Liver (tissue), 9 donors: Measurements from ENCODE around the gene SMIM24. TPM values are rescaled to one million over a fixed set of nuclear protein-coding genes. Genes with fewer than 3 reads are reported as not detected.

ENCODE experiments used
- DNase-seq: peaks from one replicate; pipeline ENCODE4 v3.0.0-alpha.2; 2017; ENCODE audit warnings: low spot score
- H3K27ac ChIP-seq, 2 donors: one replicate each; pipeline ENCODE4 v1.7.0; 2013; ENCODE audit warnings: inconsistent platforms in 2 of 2, low read length in 2 of 2, control low read depth in 1 of 2, low read depth in 1 of 2, mild to moderate bottlenecking in 1 of 2
- H3K27me3 ChIP-seq, 4 donors: one replicate each; pipeline versions ENCODE4 v1.6.1 to v1.7.0; 2013; ENCODE audit warnings: low read length in 3 of 4, inconsistent platforms in 1 of 4, mild to moderate bottlenecking in 1 of 4, moderate library complexity in 1 of 4; ENCODE audit not compliant: control insufficient read depth in 4 of 4, insufficient read depth in 4 of 4
- H3K36me3 ChIP-seq, 4 donors: one replicate each; pipeline versions ENCODE4 v1.6.1 to v1.7.0; 2013; ENCODE audit warnings: low read length in 3 of 4, mild to moderate bottlenecking in 3 of 4, low read depth in 1 of 4, moderate library complexity in 1 of 4; ENCODE audit not compliant: control insufficient read depth in 4 of 4, insufficient read depth in 3 of 4
- H3K4me1 ChIP-seq, 4 donors: one replicate each; pipeline versions ENCODE4 v1.6.1 to v1.7.0; 2013; ENCODE audit warnings: low read length in 3 of 4, mild to moderate bottlenecking in 3 of 4, moderate library complexity in 1 of 4; ENCODE audit not compliant: control insufficient read depth in 4 of 4, insufficient read depth in 4 of 4
- H3K4me3 ChIP-seq, 3 donors: one replicate each; pipeline versions ENCODE4 v1.6.1 to v1.7.0; 2013; ENCODE audit warnings: low read length in 3 of 3, control low read depth in 1 of 3, low read depth in 1 of 3, mild to moderate bottlenecking in 1 of 3
- H3K9ac ChIP-seq, 2 donors: one replicate each; pipeline ENCODE4 v1.7.0; 2013; ENCODE audit warnings: low read length in 2 of 2, mild to moderate bottlenecking in 2 of 2, moderate library complexity in 2 of 2, control low read depth in 1 of 2, low read depth in 1 of 2
- H3K9me3 ChIP-seq, 4 donors: one replicate each; pipeline versions ENCODE4 v1.6.1 to v1.7.0; 2013; ENCODE audit warnings: low read length in 3 of 4; ENCODE audit not compliant: control insufficient read depth in 4 of 4
- FOXA1 ChIP-seq: IDR thresholded peaks from 2 replicates; pipeline ENCODE4 v1.6.1; 2016; ENCODE audit warnings: antibody characterized with exemption
- FOXA2 ChIP-seq: IDR thresholded peaks from 2 replicates; pipeline ENCODE4 v1.6.1; 2016; ENCODE audit warnings: antibody characterized with exemption
- JUND ChIP-seq, 2 donors: IDR thresholded peaks; 2 replicates each; pipeline ENCODE4 v1.6.1; 2016; ENCODE audit warnings: antibody characterized with exemption in 2 of 2
- RAD21 ChIP-seq, 2 donors: IDR thresholded peaks; 2 replicates each; pipeline ENCODE4 v1.6.1; 2016; ENCODE audit warnings: antibody characterized with exemption in 2 of 2, mild to moderate bottlenecking in 2 of 2
- RXRA ChIP-seq, 2 donors: IDR thresholded peaks; 2 replicates each; pipeline ENCODE4 v1.6.1; 2017 to 2018; ENCODE audit warnings: antibody characterized with exemption in 2 of 2, mild to moderate bottlenecking in 1 of 2
- SP1 ChIP-seq: IDR thresholded peaks from 2 replicates; pipeline ENCODE4 v1.6.1; 2018; ENCODE audit warnings: antibody characterized with exemption, mild to moderate bottlenecking
- TAF1 ChIP-seq: conservative IDR thresholded peaks from 2 replicates; pipeline ENCODE4 v1.6.1; 2016; ENCODE audit warnings: antibody characterized with exemption, mild to moderate bottlenecking
- YY1 ChIP-seq: IDR thresholded peaks from 2 replicates; pipeline ENCODE4 v1.6.1; 2016; ENCODE audit warnings: antibody characterized with exemption, mild to moderate bottlenecking
- WGBS: extraction: QIAGEN DNeasy Blood & Tissue Kit; methylation state at CpG from one replicate; pipeline ENCODE4 v1.1.7; 2013; 5-methylcytosine and 5-hydroxymethylcytosine counted together
- polyA plus RNA-seq, 2 donors: library from polyadenylated mRNA; stranded (reverse) in 1 of 2; unstranded in 1 of 2; fragments of 200-250 nt in 1 of 2; fragments of >200 nt in 1 of 2; fragmentation: Nextera tagmentation in 1 of 2; extraction: Ambion mirVana in 1 of 2; gene quantifications; one replicate each; pipeline versions ENCODE4 v1.2.1 to v1.2.3, GENCODE V29; 2013 to 2015
- total RNA-seq, 2 donors: library from RNA; depleted of rRNA; stranded (reverse); fragments of >200 nt; gene quantifications; one replicate each; pipeline ENCODE4 v1.2.3, GENCODE V29; 2014
- TF ChIP-seq, protein P1 (sequence below): fragments of 150-350 bp; IDR thresholded peaks from 2 replicates; pipeline ENCODE4 v1.5.1; 2017; ENCODE audit warnings: improper control_type of control experiment, low read depth, low read length; ENCODE audit not compliant: missing input control
- TF ChIP-seq, protein P2 (sequence below): IDR thresholded peaks from 2 replicates; pipeline ENCODE4 v1.6.1; 2016; ENCODE audit warnings: antibody characterized with exemption
- TF ChIP-seq, protein P3 (sequence below): IDR thresholded peaks from 2 replicates; pipeline ENCODE4 v1.6.1; 2016; ENCODE audit warnings: antibody characterized with exemption
- TF ChIP-seq, protein P4 (sequence below): IDR thresholded peaks from 2 replicates; pipeline ENCODE4 v1.6.1; 2016; ENCODE audit warnings: antibody characterized with exemption, mild to moderate bottlenecking
- donor health status: healthy.
- donor health status: healthy.
- donor health status: healthy.
- donor health status: healthy.
- donor health status: healthy.

The SMIM24 gene
- total and polyA plus RNA-seq, 4 donors, result 0.17 to 13.7 (median 2.8) TPM

DNA sequence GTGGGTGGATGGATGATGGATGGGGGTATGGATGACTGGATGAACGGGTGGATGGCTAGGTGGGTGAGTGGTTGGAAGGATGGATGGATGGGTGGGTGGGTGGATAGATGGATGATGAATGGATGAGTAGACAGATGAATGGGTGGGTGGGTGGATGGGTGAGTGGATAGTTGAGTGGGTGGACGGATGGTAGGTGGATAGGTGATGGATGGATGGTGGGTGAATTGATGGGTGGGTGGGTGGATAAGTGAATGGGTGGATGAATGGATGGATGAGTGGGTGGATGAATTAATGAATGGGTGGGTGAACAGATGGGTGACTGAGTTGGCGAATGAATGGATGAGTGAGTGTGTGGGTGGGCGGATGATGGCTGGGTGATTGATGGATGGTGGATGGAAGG is 4.9 kb downstream of the SMIM24 start:
- no peak for DNase-seq
- Histone ChIP-seq H3K4me3 (no peak overlapping the region), H3K36me3 (no peaks in the 10 kb centered on the region), H3K9me3 (no peaks in the 10 kb centered on the region), H3K27ac (no peak overlapping the region), H3K27me3 (peaks cover 0 to 2% (median 0%) of the 10 kb centered on the region in 4 donors), H3K4me1 (peaks cover 0 to 3% (median 2%) of the 10 kb centered on the region in 4 donors), H3K9ac (no peak overlapping the region)
- TF ChIP-seq JUND (IDR thresholded peaks at IDR 0.05) (no peak), YY1 (no peak), RXRA (IDR thresholded peaks at IDR 0.05) (no peak), SP1 (no peak), FOXA2 (no peak)
- TF ChIP-seq, protein P1, sequence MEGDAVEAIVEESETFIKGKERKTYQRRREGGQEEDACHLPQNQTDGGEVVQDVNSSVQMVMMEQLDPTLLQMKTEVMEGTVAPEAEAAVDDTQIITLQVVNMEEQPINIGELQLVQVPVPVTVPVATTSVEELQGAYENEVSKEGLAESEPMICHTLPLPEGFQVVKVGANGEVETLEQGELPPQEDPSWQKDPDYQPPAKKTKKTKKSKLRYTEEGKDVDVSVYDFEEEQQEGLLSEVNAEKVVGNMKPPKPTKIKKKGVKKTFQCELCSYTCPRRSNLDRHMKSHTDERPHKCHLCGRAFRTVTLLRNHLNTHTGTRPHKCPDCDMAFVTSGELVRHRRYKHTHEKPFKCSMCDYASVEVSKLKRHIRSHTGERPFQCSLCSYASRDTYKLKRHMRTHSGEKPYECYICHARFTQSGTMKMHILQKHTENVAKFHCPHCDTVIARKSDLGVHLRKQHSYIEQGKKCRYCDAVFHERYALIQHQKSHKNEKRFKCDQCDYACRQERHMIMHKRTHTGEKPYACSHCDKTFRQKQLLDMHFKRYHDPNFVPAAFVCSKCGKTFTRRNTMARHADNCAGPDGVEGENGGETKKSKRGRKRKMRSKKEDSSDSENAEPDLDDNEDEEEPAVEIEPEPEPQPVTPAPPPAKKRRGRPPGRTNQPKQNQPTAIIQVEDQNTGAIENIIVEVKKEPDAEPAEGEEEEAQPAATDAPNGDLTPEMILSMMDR, result no peak
- TF ChIP-seq, protein P2, sequence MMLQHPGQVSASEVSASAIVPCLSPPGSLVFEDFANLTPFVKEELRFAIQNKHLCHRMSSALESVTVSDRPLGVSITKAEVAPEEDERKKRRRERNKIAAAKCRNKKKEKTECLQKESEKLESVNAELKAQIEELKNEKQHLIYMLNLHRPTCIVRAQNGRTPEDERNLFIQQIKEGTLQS, result no peak
- 89% methylated on average over 4 of the region's 4 CpGs for WGBS

DNA sequence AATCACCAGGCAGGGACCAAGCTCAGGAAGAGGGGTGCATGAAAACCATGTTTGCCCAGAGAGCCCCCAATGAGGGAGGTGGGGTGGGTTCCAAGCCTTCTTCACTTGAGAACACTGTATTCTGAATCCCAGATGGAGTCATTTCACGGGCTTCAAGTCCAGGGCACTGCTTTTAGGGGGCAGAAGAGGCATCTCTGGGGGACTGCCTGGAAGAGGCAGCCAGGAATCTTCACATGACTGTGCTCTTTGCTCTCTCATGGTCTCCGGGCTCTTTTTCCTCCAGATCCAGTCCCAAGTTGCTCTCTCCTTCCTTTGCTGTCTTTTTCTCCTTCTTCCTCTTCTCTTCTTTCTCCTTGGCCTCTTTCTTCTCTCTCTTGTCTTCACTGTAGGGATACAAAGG is 5.7 kb downstream of the SMIM24 start:
- Histone ChIP-seq H3K4me1 (peaks cover 0 to 3% (median 2%) of the 10 kb centered on the region in 4 donors), H3K27me3 (no peaks in the 10 kb centered on the region), H3K27ac (no peak overlapping the region), H3K36me3 (no peaks in the 10 kb centered on the region), H3K9me3 (no peaks in the 10 kb centered on the region), H3K4me3 (no peak overlapping the region), H3K9ac (no peak overlapping the region)
- 81% methylated on average over 2 of the region's 2 CpGs for WGBS
- TF ChIP-seq, protein P3, sequence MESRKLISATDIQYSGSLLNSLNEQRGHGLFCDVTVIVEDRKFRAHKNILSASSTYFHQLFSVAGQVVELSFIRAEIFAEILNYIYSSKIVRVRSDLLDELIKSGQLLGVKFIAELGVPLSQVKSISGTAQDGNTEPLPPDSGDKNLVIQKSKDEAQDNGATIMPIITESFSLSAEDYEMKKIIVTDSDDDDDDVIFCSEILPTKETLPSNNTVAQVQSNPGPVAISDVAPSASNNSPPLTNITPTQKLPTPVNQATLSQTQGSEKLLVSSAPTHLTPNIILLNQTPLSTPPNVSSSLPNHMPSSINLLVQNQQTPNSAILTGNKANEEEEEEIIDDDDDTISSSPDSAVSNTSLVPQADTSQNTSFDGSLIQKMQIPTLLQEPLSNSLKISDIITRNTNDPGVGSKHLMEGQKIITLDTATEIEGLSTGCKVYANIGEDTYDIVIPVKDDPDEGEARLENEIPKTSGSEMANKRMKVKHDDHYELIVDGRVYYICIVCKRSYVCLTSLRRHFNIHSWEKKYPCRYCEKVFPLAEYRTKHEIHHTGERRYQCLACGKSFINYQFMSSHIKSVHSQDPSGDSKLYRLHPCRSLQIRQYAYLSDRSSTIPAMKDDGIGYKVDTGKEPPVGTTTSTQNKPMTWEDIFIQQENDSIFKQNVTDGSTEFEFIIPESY, result no peak
- TF ChIP-seq TAF1 (no peak), FOXA1 (no peak), JUND (IDR thresholded peaks at IDR 0.05) (no peak), SP1 (no peak), RAD21 (IDR thresholded peaks at IDR 0.05) (no peak)
- TF ChIP-seq, protein P2, result no peak
- TF ChIP-seq, protein P4, sequence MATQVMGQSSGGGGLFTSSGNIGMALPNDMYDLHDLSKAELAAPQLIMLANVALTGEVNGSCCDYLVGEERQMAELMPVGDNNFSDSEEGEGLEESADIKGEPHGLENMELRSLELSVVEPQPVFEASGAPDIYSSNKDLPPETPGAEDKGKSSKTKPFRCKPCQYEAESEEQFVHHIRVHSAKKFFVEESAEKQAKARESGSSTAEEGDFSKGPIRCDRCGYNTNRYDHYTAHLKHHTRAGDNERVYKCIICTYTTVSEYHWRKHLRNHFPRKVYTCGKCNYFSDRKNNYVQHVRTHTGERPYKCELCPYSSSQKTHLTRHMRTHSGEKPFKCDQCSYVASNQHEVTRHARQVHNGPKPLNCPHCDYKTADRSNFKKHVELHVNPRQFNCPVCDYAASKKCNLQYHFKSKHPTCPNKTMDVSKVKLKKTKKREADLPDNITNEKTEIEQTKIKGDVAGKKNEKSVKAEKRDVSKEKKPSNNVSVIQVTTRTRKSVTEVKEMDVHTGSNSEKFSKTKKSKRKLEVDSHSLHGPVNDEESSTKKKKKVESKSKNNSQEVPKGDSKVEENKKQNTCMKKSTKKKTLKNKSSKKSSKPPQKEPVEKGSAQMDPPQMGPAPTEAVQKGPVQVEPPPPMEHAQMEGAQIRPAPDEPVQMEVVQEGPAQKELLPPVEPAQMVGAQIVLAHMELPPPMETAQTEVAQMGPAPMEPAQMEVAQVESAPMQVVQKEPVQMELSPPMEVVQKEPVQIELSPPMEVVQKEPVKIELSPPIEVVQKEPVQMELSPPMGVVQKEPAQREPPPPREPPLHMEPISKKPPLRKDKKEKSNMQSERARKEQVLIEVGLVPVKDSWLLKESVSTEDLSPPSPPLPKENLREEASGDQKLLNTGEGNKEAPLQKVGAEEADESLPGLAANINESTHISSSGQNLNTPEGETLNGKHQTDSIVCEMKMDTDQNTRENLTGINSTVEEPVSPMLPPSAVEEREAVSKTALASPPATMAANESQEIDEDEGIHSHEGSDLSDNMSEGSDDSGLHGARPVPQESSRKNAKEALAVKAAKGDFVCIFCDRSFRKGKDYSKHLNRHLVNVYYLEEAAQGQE, result no peak
- DNase-seq, result no peak
